ENCODE results near the gene IRAK1. TPM values are rescaled to one million over a fixed set of nuclear protein-coding genes. Genes with fewer than 3 reads are reported as not detected.

Gene IRAK1
- total RNA-seq (2011; cell fraction: chromatin; rRNA removed; ENCODE audit: low replicate concordance): 92.6 and 283 TPM in 2 replicates
- 241 and 247 TPM in 2 replicates for total RNA-seq (2011; cell fraction: nucleolus; rRNA removed)
- total RNA-seq (2011; cell fraction: nucleoplasm; rRNA removed): 125 and 132 TPM in 2 replicates
- total RNA-seq (2014; rRNA removed) (220 and 274 TPM in 2 replicates), total RNA-seq (2014; rRNA removed; fragmentation: Illumina TruSeq; extraction: Trizol) (52.2 and 68.1 TPM in 2 replicates), total RNA-seq (2015; rRNA removed; fragmentation: Illumina TruSeq; extraction: Trizol) (138 and 144 TPM in 2 replicates), total RNA-seq (2021) (260 and 261 TPM in 2 replicates), polyA plus RNA-seq (2011; rRNA removed) (91.6 and 104 TPM in 2 replicates), polyA plus RNA-seq (2014; fragmentation: Illumina TruSeq; extraction: Trizol) (78.9 and 128 TPM in 2 replicates), polyA plus RNA-seq (2014; fragmentation: Nextera tagmentation; extraction: Ambion mirVana) (10 to 100 TPM; 11.6 to 16.1 TPM), polyA plus RNA-seq (2014; rRNA removed) (177 and 184 TPM in 2 replicates), polyA minus RNA-seq (2011; rRNA and poly(A)+ RNA removed) (49.2 and 97.3 TPM in 2 replicates), Bru-seq, nascent RNA (percentile 87 among the genes with signal in this experiment), BruChase-seq, experiment 1, labeled RNA remaining after a 2-hour chase (percentile 83 among the genes with signal in this experiment), BruChase-seq, experiment 2, labeled RNA remaining after a 6-hour chase (percentile 89 among the genes with signal in this experiment)
- 93.8 and 232 TPM in 2 replicates for polyA plus RNA-seq (2011; cell fraction: cytosol; rRNA removed)
- 88.5 and 119 TPM in 2 replicates for polyA plus RNA-seq (2011; cell fraction: nucleus; rRNA removed)
- 223 and 331 TPM in 2 replicates for polyA plus RNA-seq (2012)
- 145 and 167 TPM in 2 replicates for polyA minus RNA-seq (2011; cell fraction: cytosol; rRNA and poly(A)+ RNA removed)
- 49.9 and 54.3 TPM in 2 replicates for polyA minus RNA-seq (2011; cell fraction: nucleus; rRNA and poly(A)+ RNA removed)
- long read RNA-seq, experiment 1, transcript IRAK1-203 (14 exons, 3,666 nt): major isoform, 353 of 2,078 reads
- long read RNA-seq, experiment 1, transcript IRAK1-204 (14 exons, 2,049 nt): minor isoform, 38 of 2,078 reads
- long read RNA-seq, experiment 1, transcript IRAK1-205 (13 exons, 2,127 nt): minor isoform, 22 of 2,078 reads
- long read RNA-seq, experiment 1, partial matches to known transcripts: 1,252 of 2,078 reads
- long read RNA-seq, experiment 1, other reads (novel, unspliced or antisense): 413 of 2,078 reads
- long read RNA-seq, experiment 2, transcript IRAK1-203 (14 exons, 3,666 nt): major isoform, 98 of 360 reads
- long read RNA-seq, experiment 2, transcript IRAK1-204 (14 exons, 2,049 nt): minor isoform, 15 of 360 reads
- long read RNA-seq, experiment 2, transcript IRAK1-205 (13 exons, 2,127 nt): minor isoform, 6 of 360 reads
- long read RNA-seq, experiment 2, partial matches to known transcripts: 126 of 360 reads
- long read RNA-seq, experiment 2, other reads (novel, unspliced or antisense): 113 of 360 reads
- long read RNA-seq, experiment 3, partial matches to known transcripts: 11 of 25 reads
- long read RNA-seq, experiment 3, other reads (novel, unspliced or antisense): 13 of 25 reads

- no TSS peak for BruUV-seq (replicated peaks)
- no peaks in the 10 kb centered on the region for H3K27me3 ChIP-seq (ENCODE audit: control insufficient read depth in 2 of 2, insufficient read depth in 2 of 2, low read length in 2 of 2)
- peak within 1 kb of the TSS; percentile 15; the same call in 1 of the 2 replicates for H2AFZ ChIP-seq (ENCODE audit: low read depth, low read length)
- under 1% methylated on average over 25 of the region's 99 CpGs for WGBS (ENCODE audit: insufficient coverage, low coverage, missing lambda C conversion rate)
- no peaks in the 10 kb centered on the region for H4K20me1 ChIP-seq (replicated peaks; ENCODE audit: control insufficient read depth, insufficient read depth, low read length)
- ATAC-seq: peak; percentile 74
- ChIA-PET POLR2A (interaction anchor here (0.6 to 2.1 kb wide), 11 partner anchors 10 to 1083 kb away, joined by 3 to 11 read pairs (median 3); partner anchors contain the start of gene HCFC1), CTCF (ENCODE audit: low intra/inter-chr PET ratio) (interaction anchor here (0.6 to 1.0 kb wide), 2 partner anchors 45 to 73 kb away, joined by 5 to 6 read pairs; no protein-coding TSS in a partner anchor)
- H3K9ac ChIP-seq (ENCODE audit: insufficient read depth in 1 of 2, low read depth in 2 of 2, low read length in 2 of 2): peak within 1 kb of the TSS; percentile 95 to 99
- FAIRE-seq: no peak
- peaks cover 47% of the 10 kb centered on the region for H3K36me3 ChIP-seq (ENCODE audit: control insufficient read depth, insufficient read depth, low read length)
- peak within 1 kb of the TSS; percentile 81 for H3K4me3 ChIP-seq
- peaks cover 21 to 83% of the 10 kb centered on the region in 2 experiments for H3K4me1 ChIP-seq (replicated peaks in 1 of 2; ENCODE audit: control insufficient read depth in 2 of 2, insufficient read depth in 2 of 2, low read length in 2 of 2)
- peak within 1 kb of the TSS; percentile 92 for H3K4me2 ChIP-seq (ENCODE audit: insufficient read depth, low read length)
- no peaks in the 10 kb centered on the region for H3K9me3 ChIP-seq (replicated peaks; ENCODE audit: control insufficient read depth, insufficient read depth, low read depth, low read length)
- H3K79me2 ChIP-seq (ENCODE audit: control insufficient read depth, insufficient read depth, low read length): peaks cover 59% of the 10 kb centered on the region
- in situ Hi-C loops (cut with MboI): no loop called here
- peak within 1 kb of the TSS; percentile 93 for H3K27ac ChIP-seq (ENCODE audit: extremely low read depth, low read depth, low read length)
- H3K9me1 ChIP-seq (ENCODE audit: control insufficient read depth, insufficient read depth, low read length): no peaks in the 10 kb centered on the region
- DNase-seq (ENCODE audit: extremely low read depth in 1 of 4, low spot score in 3 of 4): peak; percentile 82 to 86 (median 86)
- intact Hi-C loops (cut with micrococcal nuclease): loop anchor here (2.0 to 5.0 kb wide), 2 partner anchors 49 to 72 kb away; partner anchors contain the start of gene HCFC1
- TF ChIP-seq FIP1L1 (IDR thresholded peaks at IDR 0.05; ENCODE audit: low read depth, low read length, poor library complexity, severe bottlenecking) (no peak), PURB (CRISPR knock-in tag; IDR thresholded peaks at IDR 0.05; ENCODE audit: low read depth) (no peak), ZNF551 (CRISPR knock-in tag; IDR thresholded peaks at IDR 0.05) (no peak), HOMEZ (CRISPR knock-in tag; IDR thresholded peaks at IDR 0.05) (no peak), RBM22 (IDR thresholded peaks at IDR 0.05; ENCODE audit: low read depth, low read length, poor library complexity, severe bottlenecking) (no peak), HNRNPUL1 (IDR thresholded peaks at IDR 0.05; ENCODE audit: low read length) (no peak), ILK (tag; IDR thresholded peaks at IDR 0.05; ENCODE audit: borderline replicate concordance, low read depth) (no peak), ZBTB7A (IDR thresholded peaks at IDR 0.05; ENCODE audit: borderline replicate concordance, control insufficient read depth, low read depth, low read length) (peak; percentile 29; the same call in 1 of the 2 replicates), MTF1 (CRISPR knock-in tag; IDR thresholded peaks at IDR 0.05; ENCODE audit: borderline replicate concordance) (no peak)
- TF ChIP-seq, protein P1, sequence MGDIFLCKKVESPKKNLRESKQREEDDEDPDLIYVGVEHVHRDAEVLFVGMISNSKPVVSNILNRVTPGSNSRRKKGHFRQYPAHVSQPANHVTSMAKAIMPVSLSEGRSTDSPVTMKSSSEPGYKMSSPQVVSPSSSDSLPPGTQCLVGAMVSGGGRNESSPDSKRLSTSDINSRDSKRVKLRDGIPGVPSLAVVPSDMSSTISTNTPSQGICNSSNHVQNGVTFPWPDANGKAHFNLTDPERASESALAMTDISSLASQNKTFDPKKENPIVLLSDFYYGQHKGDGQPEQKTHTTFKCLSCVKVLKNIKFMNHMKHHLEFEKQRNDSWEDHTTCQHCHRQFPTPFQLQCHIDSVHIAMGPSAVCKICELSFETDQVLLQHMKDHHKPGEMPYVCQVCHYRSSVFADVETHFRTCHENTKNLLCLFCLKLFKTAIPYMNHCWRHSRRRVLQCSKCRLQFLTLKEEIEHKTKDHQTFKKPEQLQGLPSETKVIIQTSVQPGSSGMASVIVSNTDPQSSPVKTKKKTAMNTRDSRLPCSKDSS (IDR thresholded peaks at IDR 0.05; ENCODE audit: low read depth, partially characterized antibody): no peak
These were observed at the start of gene IRAK1 for GRCh38 chrX:154019633-154020528. IRAK1 (minus strand) TSS chrX:154019902; CDS start chrX:154019812, 90 bp downstream.
